GM12892 (cell line): Measurements from ENCODE around the gene RPS23.

Experiments
- POLR2A ChIP-seq: IDR thresholded peaks from 2 replicates; pipeline ENCODE4 v1.6.1; 2011; ENCODE audit warnings: low read depth, low read length, control low read depth
- TAF1 ChIP-seq: IDR thresholded peaks from 2 replicates; pipeline ENCODE4 v1.6.1; 2011; ENCODE audit warnings: low read depth, mild to moderate bottlenecking, control low read depth, low read length, borderline replicate concordance

DNA sequence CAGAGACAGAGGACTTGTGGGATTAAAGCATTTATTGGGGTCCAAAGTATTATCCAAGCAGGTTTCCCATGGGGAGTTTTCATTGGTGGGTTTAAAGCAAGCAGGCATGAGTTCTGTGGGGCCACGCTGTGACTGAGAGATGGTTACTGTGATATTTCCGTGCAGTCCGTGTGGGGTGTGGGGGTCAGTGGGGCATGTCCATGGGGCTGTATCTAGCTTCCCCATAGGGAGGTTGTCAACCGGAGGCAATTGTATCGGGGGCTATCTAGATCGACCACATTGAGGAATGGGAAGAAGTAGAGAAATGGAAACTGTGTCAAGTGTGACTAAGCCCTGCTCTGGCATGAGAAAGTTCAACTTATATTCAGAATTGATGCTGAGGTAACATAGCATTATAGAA lies 7.1 kb upstream of the RPS23 start:
- TF ChIP-seq TAF1 (no peak), POLR2A (no peak)
